AG08396 (cell line): ENCODE measurements around the gene SAMD13.

Experiments
- DNase-seq: peaks from one replicate; pipeline ENCODE4 v3.0.0; 2012; ENCODE audit warnings: low spot score, mixed read lengths

SAMD13 gene

DNA sequence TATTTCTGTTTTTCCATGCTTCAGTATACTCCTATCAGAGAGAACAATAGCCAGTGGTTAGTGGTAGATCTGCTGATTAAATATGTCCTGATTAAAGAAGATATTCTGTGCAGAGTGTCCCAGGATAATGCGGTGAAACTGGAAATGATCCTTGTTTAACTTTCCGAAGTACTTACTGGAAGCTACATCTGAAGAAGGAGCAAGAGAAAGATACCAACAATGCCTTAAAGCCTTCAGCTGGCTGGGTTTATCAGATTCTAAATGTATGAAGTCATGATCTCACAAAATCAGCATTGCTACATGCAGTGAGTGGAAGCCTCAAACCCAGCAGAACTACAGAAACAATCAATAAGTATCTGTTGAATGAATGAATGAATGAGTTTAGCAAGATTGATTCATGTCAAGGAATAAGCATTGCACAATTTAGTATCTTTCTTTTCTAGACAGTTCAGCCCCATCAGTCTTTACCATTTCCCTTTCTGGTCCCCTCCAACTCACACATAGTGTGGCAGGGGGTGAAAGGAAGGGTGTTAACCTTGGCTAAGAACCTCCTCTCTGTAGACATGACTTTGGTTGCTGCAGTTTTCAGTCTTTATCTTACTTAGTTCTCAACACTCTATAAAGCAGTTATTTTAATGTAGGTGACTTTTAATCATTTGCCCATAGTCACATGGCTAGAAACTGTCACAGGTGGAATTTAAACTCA, 72.1 kb downstream of the SAMD13 start:
- no peak for DNase-seq

GRCh38 chr1:84374991-84375696, 73.6 kb downstream of the SAMD13 start:
- no peak for DNase-seq

GRCh38 chr1:84376000-84376910, 74.7 kb downstream of the SAMD13 start:
- no peak for DNase-seq

DNA sequence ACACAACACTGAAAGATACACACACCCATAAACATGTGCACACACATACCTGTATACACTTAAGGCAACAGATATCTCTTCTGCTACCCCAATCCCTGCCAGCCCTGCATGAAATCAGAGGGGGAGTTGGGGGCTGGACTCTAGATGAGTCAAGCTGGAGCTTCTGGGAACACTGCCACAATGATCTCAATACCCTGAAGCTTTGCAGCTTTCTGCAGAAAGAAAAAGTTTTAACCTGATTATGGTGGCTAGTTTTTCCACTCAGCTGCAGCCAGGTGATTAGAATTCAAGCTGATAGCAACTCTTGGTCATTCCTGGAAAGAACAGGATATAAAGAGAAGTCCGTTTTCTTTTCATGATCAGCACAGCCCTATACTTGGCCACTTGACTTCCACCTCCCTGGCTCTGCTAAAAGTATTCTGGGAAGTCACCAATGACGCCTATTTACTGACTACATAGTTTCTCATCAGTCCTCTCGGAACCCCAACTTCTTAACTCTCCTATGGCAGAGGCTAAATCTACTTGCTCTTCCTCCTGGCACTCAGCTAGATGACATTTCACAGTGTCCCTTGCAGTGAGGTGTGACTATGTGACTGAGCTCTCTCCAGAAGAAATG, 76.1 kb downstream of the SAMD13 start:
- DNase-seq = peak; percentile 37

DNA sequence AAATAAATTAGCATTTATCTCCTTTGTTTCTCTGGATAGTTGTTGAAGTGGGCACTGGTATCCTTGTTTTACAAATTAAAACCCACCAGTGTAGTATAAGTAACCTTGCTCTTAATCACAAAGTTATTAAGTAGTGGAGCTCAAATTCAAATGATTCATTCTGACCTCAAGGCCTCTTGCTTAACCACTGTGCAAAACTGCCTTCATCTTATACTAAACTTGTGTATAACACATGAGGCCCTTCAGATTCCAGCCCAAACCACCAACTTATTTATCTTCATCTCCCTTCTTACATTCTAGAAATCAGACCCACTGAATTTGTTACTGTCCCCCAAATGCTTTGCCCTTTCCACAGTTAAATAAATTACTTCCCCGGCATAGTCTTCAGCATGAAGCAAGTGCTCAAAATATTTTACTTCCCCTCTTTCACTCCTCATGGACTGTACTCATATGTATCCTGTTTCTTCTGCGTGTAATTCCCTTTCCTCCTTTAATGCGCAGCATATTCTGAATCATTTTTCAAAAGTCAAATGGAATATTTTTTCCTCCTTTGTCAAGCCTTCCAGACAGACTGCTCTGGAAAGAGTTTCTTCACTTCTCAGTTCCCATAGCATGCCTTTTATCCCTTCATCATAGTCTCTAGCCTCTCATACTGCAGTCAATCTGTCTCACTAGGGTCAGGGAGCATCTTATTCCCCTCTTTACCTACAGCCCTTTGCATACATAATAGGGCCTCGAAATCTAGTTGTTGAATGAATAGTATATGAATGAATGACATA, 77.8 kb downstream of the SAMD13 start:
- DNase-seq = no peak

- no peak for DNase-seq
Observed at GRCh38 chr1:84379917-84380180, 78.3 kb downstream of the SAMD13 start.

DNA sequence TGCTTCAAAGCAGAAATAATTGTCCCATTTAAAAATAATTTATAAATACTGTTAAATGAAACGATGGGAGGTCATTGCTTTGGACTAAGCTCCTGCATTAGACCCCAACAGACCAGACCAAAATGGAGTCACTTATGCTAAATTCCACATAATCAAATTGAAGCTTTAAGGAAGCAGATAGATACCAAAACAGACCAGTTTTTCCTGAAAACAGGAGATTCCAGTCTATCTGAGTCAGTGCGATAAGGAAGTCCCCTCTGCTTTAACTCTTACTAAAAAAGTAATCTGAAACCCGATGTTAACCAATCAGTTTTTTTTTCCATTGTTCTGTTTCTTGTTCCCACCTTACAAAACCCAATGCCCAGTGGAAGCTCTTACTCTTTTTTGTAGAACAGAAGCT, 80.6 kb downstream of the SAMD13 start:
- no peak for DNase-seq

DNA sequence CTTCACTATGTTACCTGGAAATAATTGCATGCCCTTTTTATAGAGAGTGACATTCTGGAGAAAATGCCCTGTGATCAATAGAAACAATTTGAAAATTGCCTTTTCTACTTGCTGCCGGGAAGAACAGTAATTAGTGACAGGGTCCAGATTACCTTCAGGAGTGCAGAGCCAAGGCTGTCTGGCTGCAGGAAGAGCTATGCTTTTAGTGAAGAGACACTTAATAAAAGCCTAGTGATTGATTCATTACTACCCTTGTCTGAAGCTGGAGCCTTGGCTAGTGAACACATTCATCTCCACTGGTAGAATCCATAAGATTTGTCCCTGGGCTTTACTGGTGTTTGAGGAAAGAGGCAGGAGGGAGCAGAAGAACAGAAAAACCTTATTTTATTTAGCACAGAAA, 83.8 kb downstream of the SAMD13 start:
- DNase-seq = no peak

DNA sequence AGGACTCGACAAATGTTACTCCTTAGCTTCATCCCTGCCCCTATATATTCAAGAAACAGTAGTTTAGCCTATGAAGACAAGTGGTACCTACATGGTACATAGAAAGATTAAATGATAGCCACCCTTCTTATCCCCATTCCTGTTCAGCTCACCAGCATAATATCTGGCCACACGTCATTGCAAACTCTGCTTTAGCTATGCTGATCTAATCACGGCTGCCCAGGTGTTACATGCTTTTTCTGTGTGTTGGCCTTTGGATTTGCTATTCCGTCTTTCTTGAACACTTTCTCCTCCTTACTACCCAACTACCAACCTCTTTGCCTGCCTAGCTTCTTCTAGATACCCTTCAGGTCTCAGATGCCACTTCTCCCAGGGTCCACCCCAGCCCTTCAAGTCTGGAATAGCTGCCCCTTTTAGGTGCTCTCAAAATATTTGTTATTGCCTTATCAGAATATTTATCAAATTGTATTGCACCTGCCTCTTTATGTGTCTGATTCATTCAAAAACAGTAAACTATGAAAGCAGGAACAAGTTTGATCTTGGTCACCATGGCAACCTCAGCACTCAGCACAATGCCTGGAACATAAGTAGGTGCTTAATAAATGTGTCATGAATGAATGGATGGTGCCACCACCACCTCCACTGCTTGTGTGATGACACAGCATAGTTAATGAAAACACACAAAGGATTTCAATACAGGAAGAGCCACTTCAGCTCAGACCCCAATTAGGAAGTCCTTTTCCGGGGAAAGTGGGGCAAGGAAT, 85.4 kb downstream of the SAMD13 start:
- DNase-seq = no peak

- no peak for DNase-seq
Observed at GRCh38 chr1:84387480-84388163, 86.1 kb downstream of the SAMD13 start.

GRCh38 chr1:84390226-84390625, 88.7 kb downstream of the SAMD13 start:
- no peak for DNase-seq

DNA sequence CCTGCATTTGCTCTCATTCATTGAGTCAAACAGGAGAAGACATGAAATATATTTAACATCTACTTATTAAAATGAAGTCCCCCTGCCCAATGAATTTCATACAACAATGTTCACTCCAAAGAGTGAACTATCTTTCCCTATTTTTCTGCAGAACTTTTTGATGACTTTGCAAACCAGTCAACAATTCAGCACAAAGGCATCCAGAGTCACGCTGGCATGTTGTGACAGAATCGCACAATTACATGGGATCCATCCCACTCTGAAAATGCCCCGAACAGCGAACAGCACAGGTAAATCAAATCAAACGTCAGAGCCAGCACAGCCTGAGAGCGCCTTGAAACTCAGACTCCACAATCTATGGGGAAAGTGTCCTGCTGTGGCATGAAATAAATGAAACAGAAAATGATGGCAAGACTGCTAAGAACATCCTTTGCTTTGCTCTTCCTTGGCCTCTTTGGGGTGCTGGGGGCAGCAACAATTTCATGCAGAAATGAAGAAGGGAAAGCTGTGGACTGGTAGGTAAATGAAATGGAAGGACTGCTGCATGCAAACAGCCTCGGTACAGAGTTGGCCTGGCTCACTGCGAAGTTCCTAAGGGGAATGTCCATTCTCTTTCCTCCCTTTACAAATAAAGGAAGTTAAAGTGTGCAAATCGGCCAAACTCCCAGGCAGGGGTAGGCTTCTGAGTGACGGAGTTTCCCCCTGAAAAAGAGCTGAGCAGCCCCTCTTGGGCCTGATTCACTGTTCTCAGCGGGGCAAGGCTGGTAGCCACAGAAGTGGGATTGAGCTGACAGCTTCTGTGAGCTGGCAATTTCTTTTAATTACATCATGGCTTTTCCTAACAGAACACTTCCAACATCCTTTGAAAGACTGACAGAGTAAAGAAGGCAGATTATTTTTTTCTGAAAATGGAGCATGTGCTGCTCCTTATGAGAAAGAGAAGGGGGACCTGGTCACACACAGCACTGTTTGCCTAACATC, 97.0 kb downstream of the SAMD13 start, which contains the start of gene DNASE2B:
Gene DNASE2B (plus strand): TSS at position 310 of the 981 bp plus-strand sequence. CDS start 81 bp downstream, at position 391.
- DNase-seq = no peak
